Esophagus squamous epithelium (tissue), 4 donors: ENCODE measurements around the gene SLC6A13.

ENCODE experiments used
- POLR2A ChIP-seq, 4 donors: fragments of 450-650 bp; IDR thresholded peaks; one replicate each; pipeline ENCODE4 v1.6.1; 2017; ENCODE audit warnings: antibody characterized with exemption in 4 of 4, mild to moderate bottlenecking in 4 of 4, moderate library complexity in 3 of 4
- TF ChIP-seq, protein P1 (sequence below), 6 experiments: fragments of 450-650 bp in 4 of 6; fragments of 200-600 bp in 2 of 6; sonication (generic) in 2 of 6; IDR thresholded peaks; one replicate each; pipeline ENCODE4 v1.5.1; 2016 to 2019; ENCODE audit warnings: antibody characterized with exemption in 6 of 6, mild to moderate bottlenecking in 4 of 6, moderate library complexity in 4 of 6

DNA sequence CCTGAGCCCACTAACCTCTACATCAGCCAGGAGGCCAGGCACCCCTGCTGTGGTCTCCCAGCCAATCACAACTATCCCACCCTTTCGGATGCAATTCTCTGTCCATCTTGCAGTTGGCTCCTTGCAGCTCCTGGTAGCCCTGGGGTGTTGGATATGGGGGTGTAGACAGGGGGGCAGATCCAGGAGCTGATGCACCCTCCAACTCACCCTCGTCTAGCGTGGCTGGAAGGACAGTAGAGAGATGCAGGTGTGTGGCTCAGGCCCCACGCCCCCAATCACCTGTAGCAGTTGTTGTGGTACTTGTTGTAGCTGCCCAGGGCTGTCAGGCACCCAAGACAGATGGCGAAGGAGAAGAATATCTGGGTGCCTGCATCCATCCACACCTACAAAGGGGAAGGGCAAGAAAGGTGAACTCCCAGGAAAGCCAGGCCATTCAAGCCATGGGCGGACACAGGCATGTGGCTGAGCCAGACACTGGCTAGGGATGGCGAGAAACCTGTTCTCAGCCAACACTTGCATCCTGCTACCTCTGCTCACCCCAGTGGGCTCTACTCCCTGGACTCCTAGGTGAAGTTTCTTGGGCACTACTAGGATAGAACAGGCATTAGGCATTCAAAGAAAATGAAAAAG lies 35.2 kb downstream of the SLC6A13 start:
- TF ChIP-seq, protein P1, sequence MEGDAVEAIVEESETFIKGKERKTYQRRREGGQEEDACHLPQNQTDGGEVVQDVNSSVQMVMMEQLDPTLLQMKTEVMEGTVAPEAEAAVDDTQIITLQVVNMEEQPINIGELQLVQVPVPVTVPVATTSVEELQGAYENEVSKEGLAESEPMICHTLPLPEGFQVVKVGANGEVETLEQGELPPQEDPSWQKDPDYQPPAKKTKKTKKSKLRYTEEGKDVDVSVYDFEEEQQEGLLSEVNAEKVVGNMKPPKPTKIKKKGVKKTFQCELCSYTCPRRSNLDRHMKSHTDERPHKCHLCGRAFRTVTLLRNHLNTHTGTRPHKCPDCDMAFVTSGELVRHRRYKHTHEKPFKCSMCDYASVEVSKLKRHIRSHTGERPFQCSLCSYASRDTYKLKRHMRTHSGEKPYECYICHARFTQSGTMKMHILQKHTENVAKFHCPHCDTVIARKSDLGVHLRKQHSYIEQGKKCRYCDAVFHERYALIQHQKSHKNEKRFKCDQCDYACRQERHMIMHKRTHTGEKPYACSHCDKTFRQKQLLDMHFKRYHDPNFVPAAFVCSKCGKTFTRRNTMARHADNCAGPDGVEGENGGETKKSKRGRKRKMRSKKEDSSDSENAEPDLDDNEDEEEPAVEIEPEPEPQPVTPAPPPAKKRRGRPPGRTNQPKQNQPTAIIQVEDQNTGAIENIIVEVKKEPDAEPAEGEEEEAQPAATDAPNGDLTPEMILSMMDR (IDR thresholded peaks at IDR 0.05) = no peak
- no peak for TF ChIP-seq POLR2A (IDR thresholded peaks at IDR 0.05)
